WERI-Rb-1 (cell line): ENCODE data around the gene TSHZ2.
"Not testable (repeated sequence)": the region's sequence is repeated elsewhere in the genome, so short reads cannot be mapped to it uniquely, and the experiment has no call there.

Source experiments
- DNase-seq: peaks from one replicate; pipeline ENCODE4 v3.0.0-alpha.2; 2020
- H3K27ac ChIP-seq: fragments of 250-450 bp; sonication (Bioruptor Pico); 2 replicates; pipeline ENCODE4 v1.5.1; 2020; ENCODE audit warnings: mild to moderate bottlenecking, moderate library complexity
- H3K27me3 ChIP-seq: fragments of 250-450 bp; sonication (Bioruptor Pico); 2 replicates; pipeline ENCODE4 v1.5.1; 2021; ENCODE audit warnings: mild to moderate bottlenecking, low read depth, moderate library complexity; ENCODE audit not compliant: insufficient read depth, severe bottlenecking
- H3K36me3 ChIP-seq: fragments of 250-450 bp; sonication (Bioruptor Pico); 2 replicates; pipeline ENCODE4 v1.5.1; 2020; ENCODE audit warnings: mild to moderate bottlenecking, moderate library complexity
- H3K4me3 ChIP-seq: 2 replicates; pipeline ENCODE4 v1.5.1; 2011; ENCODE audit warnings: low read depth, mild to moderate bottlenecking, control low read depth, low read length
- H3K9me3 ChIP-seq: fragments of 250-450 bp; sonication (Bioruptor Pico); 2 replicates; pipeline ENCODE4 v1.5.1; 2021; ENCODE audit warnings: mild to moderate bottlenecking, moderate library complexity; ENCODE audit not compliant: severe bottlenecking
- CTCF ChIP-seq: IDR thresholded peaks from 2 replicates; pipeline ENCODE4 v1.5.1; 2011; ENCODE audit warnings: low read depth, mild to moderate bottlenecking, control low read depth, inconsistent platforms, low read length

Gene TSHZ2

GRCh38 chr20:53411891-53412290, 439.7 kb downstream of the TSHZ2 start:
- no peak for TF ChIP-seq CTCF
- Histone ChIP-seq H3K36me3 (no peaks in the 10 kb centered on the region), H3K27me3 (peaks cover 69% of the 10 kb centered on the region), H3K27ac (no peak overlapping the region), H3K9me3 (no peaks in the 10 kb centered on the region), H3K4me3 (no peak overlapping the region)
- no peak for DNase-seq

GRCh38 chr20:53412577-53413185, 440.5 kb downstream of the TSHZ2 start:
- no peaks in the 10 kb centered on the region for H3K9me3 ChIP-seq
- H3K4me3 ChIP-seq, result no peak overlapping the region
- peaks cover 71% of the 10 kb centered on the region for H3K27me3 ChIP-seq
- TF ChIP-seq CTCF, result no peak
- H3K27ac ChIP-seq, result no peak overlapping the region
- no peaks in the 10 kb centered on the region for H3K36me3 ChIP-seq
- DNase-seq, result no peak

- Histone ChIP-seq H3K4me3 (no peak overlapping the region), H3K27ac (no peak overlapping the region), H3K9me3 (no peaks in the 10 kb centered on the region), H3K36me3 (no peaks in the 10 kb centered on the region), H3K27me3 (peaks cover 71% of the 10 kb centered on the region)
- DNase-seq, result peak; percentile 16
- TF ChIP-seq CTCF, result peak; percentile 55
These were observed 441.1 kb downstream of the TSHZ2 start for GRCh38 chr20:53413186-53413631.

GRCh38 chr20:53413845-53414244, 441.7 kb downstream of the TSHZ2 start:
- H3K27me3 ChIP-seq, result peaks cover 75% of the 10 kb centered on the region
- H3K4me3 ChIP-seq, H3K36me3 ChIP-seq, DNase-seq, H3K27ac ChIP-seq, H3K9me3 ChIP-seq: not testable (repeated sequence)

- H3K9me3 ChIP-seq, result no peaks in the 10 kb centered on the region
- H3K36me3 ChIP-seq, result no peaks in the 10 kb centered on the region
- no peak for DNase-seq
- no peak overlapping the region for H3K4me3 ChIP-seq
- H3K27ac ChIP-seq, result no peak overlapping the region
- no peak for TF ChIP-seq CTCF
- H3K27me3 ChIP-seq, result peaks cover 72% of the 10 kb centered on the region
These were observed 447.7 kb downstream of the TSHZ2 start for GRCh38 chr20:53419693-53420460.

- Histone ChIP-seq H3K4me3 (no peak overlapping the region), H3K27me3 (peaks cover 71% of the 10 kb centered on the region), H3K9me3 (no peaks in the 10 kb centered on the region), H3K27ac (no peak overlapping the region), H3K36me3 (no peaks in the 10 kb centered on the region)
- no peak for DNase-seq
- no peak for TF ChIP-seq CTCF
These were observed 449.2 kb downstream of the TSHZ2 start for GRCh38 chr20:53421343-53421742.
